ENCODE results near the gene PSD4.

DNA sequence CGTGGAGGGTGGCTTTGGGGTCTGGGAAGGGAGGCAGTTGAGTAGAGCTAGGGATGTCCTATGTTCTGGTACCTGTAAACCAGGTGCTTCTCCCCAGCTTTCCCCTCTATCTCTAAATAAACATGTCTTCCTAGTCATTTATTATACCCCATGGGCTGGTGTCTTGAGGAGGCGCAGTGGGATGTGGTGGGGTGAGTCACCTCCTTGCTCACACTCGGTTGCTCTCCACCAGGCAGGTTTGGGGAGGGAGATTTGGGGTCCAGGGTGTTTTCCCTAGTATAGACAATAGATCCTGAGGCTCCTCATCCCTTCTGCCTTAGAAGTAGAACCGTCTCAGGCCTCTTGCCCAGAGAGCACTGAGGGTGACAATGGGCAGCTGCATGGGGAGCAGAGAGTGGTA lies 5.1 kb downstream of the PSD4 start:
- TF ChIP-seq TAF1 (IDR thresholded peaks at IDR 0.05; ENCODE audit: borderline replicate concordance, insufficient read depth, low read length) (no peak), SIN3A (IDR thresholded peaks at IDR 0.05; ENCODE audit: borderline replicate concordance, insufficient read depth, low read length) (no peak), POLR2AphosphoS5 (IDR thresholded peaks at IDR 0.05; ENCODE audit: low read depth, low read length) (no peak), FOXP2 (optimal IDR thresholded peaks at IDR 0.05; ENCODE audit: borderline replicate concordance, extremely low read depth, extremely low read length, insufficient read depth) (no peak)
- TF ChIP-seq, protein P1, sequence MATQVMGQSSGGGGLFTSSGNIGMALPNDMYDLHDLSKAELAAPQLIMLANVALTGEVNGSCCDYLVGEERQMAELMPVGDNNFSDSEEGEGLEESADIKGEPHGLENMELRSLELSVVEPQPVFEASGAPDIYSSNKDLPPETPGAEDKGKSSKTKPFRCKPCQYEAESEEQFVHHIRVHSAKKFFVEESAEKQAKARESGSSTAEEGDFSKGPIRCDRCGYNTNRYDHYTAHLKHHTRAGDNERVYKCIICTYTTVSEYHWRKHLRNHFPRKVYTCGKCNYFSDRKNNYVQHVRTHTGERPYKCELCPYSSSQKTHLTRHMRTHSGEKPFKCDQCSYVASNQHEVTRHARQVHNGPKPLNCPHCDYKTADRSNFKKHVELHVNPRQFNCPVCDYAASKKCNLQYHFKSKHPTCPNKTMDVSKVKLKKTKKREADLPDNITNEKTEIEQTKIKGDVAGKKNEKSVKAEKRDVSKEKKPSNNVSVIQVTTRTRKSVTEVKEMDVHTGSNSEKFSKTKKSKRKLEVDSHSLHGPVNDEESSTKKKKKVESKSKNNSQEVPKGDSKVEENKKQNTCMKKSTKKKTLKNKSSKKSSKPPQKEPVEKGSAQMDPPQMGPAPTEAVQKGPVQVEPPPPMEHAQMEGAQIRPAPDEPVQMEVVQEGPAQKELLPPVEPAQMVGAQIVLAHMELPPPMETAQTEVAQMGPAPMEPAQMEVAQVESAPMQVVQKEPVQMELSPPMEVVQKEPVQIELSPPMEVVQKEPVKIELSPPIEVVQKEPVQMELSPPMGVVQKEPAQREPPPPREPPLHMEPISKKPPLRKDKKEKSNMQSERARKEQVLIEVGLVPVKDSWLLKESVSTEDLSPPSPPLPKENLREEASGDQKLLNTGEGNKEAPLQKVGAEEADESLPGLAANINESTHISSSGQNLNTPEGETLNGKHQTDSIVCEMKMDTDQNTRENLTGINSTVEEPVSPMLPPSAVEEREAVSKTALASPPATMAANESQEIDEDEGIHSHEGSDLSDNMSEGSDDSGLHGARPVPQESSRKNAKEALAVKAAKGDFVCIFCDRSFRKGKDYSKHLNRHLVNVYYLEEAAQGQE (IDR thresholded peaks at IDR 0.05; ENCODE audit: insufficient read depth in 1 of 2, low read depth in 2 of 2, low read length in 2 of 2): no peak
